NOMO-1 treated with dmso at 0.1 percent for 144 hours (cell line): ENCODE data around the gene SH3PXD2A.
"Not testable (repeated sequence)": the region's sequence is repeated elsewhere in the genome, so short reads cannot be mapped to it uniquely, and the experiment has no call there.

Experiments
- DNase-seq: peaks from one replicate; lab custom pipeline; 2025; ENCODE audit not compliant: unreplicated experiment; lab: John Stamatoyannopoulos, UW

Gene SH3PXD2A

GRCh38 chr10:103813312-103813711 lies 42.1 kb downstream of the SH3PXD2A start:
- not testable (repeated sequence) for DNase-seq

- no peak for DNase-seq
These were observed 42.9 kb downstream of the SH3PXD2A start for GRCh38 chr10:103812432-103812831.

DNA sequence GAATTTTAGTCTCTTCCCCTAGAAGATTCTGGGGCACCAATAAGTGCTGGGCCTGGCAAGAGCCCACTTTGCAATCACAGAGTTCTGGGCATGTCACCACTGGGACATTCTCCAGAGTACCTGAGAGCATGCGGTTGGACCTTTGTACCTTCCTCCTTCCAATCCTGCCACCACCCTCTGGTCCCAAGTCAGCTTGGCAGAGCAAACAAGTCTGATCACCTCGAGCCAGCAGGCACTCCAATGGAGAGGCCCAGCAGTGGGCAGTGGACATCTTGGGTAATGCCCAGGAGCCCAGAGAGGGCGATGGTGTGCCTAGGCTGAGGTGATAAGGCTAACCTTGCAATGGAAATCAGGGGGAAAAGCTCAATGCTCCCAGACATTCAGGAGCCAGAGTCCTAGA lies 43.4 kb downstream of the SH3PXD2A start:
- DNase-seq, result no peak

DNA sequence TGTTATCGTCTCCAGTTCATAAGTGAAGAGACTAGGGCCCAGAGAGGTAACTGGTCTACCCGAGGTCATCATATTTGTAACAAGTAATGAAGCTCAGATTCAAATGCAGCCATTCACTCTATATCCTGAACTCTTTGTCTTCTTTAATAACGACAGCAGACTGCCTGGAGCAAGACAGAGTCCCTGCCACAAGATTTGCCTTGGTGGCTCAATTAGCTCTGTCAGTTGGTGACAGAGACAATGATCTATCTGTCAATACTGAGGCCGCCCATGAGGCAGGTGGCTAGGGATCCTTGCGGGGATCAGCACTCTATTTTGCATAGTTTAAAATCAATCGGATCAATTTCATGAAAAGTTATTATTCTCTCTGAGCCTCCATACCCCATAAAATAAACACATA lies 43.9 kb downstream of the SH3PXD2A start:
- DNase-seq, result no peak

- DNase-seq, result no peak
These were observed 46.6 kb downstream of the SH3PXD2A start for GRCh38 chr10:103808780-103809179.

DNA sequence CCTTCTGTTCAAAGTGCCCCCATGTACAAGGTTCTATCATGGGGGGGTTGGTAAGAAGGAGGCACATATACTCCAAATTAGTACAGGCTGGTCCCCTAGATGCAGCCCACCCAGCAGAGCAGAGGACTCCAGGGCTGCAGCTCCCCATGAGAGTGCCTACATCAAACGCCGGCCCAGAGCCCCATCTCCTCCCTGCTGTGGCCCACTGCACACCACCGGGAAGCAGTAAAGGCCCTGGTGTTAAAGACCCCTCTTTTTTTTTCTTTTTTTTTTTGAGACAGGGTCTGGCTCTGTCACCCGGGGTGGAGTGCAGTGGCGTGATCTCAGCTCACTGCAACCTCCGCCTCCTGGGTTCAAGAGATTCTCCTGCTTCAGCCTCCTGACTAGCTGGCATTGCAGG lies 47.4 kb downstream of the SH3PXD2A start:
- no peak for DNase-seq

DNA sequence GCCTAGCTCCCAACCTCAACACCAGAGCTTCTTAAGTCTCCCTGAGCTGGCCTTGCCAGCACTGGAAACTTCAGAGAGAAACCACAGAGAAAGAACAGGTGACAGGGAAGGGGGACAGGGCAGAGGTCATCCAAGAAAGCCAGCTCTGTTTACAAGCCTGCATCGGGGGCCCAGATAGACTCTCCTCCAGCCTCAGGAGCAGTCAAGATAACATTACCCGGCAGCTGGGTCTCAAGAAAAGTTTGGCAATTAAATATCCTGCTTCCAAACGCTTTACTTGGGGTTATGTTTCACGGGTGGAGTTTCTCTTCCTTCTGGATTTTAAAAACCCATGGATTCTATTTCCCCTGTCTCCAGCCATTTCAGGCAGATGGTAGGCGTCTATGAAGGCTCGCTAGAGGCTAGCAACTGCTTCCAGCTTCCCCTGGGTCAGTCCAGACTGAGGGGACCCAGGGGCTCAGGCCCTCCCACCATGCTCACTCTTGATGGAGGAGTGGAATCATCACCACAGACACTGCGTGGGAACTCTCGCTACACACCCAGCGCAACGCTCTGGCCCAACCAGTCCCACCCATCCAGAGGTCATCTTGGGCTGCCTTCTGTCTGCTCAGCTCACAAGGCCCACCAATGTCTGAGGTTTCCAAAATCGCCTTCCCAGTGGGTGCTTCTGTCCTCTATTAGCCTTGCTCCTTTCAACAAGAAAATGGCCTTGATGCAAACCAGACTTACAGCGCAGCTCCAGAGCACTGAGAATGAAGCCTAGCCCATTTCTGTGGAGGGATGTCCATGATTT lies 48.8 kb downstream of the SH3PXD2A start:
- DNase-seq, result no peak

DNA sequence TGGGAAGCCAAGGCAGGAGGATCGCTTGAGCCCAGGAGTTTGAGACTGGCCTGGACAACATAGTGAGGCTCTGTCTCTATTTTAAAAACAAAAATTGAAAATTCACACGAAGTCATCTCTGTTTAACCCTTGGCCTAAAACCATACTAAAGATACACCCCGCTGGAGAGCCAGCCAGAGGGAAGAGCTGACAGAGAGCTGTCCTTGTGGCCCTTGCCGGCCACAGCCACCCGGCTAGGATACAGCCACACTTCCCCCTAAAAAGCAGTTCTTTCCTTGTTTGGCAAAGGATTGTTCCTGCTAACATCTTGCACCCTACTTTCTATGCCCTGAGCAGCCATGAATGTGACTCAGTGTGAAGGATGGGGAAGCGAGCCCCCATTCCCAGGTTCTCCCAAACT lies 49.6 kb downstream of the SH3PXD2A start:
- DNase-seq, result no peak

GRCh38 chr10:103804871-103805270 lies 50.5 kb downstream of the SH3PXD2A start:
- DNase-seq, result no peak

DNA sequence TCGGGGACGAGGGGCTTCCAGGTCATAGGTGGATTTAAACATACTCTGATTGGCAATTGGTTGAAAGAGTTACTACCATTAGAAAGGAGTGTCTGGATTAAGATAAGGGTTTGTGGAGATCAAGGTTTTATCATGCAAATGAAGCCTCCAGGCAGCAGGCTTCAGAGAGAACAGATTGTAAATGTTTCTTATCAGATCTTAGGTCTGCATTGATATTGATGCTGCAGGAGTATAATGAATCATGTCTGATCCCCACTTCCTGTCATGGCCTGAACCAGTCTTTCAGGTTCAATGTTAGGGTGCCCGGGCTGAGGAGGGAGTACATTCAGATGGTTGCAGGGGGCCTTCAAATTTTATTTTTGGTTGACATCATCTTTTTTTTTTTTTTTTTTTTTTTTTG lies 51.4 kb downstream of the SH3PXD2A start:
- no peak for DNase-seq

GRCh38 chr10:103802637-103803353 lies 52.6 kb downstream of the SH3PXD2A start:
- DNase-seq, result no peak

GRCh38 chr10:103802081-103802480 lies 53.3 kb downstream of the SH3PXD2A start:
- DNase-seq, result no peak

GRCh38 chr10:103800789-103801540 lies 54.4 kb downstream of the SH3PXD2A start:
- DNase-seq, result no peak

- DNase-seq, result no peak
These were observed 55.3 kb downstream of the SH3PXD2A start for GRCh38 chr10:103800089-103800488.

DNA sequence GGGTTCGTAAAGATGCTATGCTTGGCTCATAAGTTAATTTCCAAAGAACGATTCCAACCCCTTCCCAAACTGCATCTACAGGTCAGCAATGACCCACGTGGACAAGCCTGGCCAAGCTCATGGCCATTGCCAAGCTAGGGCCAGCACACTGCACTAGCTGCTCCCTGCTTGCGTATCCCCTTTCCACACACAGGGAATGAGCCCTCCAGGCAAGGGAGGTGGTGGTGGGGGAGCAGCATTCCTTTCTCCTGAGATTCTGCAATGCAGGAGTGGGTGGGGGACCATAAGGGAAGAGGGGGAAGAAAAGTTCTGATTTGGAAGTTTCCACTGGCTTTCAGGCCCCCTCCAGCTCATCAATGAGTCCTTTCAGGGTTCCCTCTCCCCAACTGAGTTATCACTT lies 56.0 kb downstream of the SH3PXD2A start:
- DNase-seq, result no peak

DNA sequence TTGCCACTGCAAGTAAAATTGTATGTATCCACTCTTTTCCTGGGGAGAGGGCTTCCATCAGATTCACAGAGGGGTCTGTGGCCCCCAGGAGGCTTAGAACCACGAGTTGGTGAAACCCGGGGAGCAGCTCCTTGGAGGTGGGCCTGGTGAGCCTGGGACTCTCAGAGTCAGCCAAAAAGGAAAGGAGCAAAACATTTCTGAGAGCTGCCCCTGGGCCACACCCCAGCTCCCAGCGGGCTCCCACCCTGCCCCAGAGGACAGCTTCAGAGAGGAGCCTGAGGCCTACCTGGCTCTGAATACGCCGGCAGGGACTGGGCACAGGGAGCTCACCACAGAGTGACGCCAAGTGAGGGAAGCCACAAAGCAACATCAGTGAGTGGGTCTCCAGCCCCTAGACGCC lies 56.9 kb downstream of the SH3PXD2A start:
- no peak for DNase-seq

DNA sequence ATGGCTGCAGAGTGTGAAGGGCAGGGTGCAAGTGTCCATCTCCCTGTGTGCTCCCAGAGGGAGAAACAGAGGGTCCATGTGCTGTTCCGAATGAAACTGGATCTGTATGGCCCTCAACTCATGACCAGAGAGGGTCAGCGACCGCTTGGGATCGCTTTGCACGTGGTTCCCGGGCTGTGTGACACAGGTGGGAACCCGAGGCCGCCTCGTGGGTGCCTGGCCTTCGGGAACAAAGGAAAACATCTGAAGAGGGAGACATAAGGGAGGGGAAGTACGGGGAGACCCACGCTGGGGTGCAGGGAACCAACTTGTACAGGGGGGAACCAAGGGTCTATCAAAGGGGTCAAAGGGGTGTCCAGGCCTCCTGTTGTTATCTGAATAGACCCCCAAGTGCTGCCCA lies 57.5 kb downstream of the SH3PXD2A start:
- DNase-seq, result no peak

GRCh38 chr10:103795634-103796270 lies 59.6 kb downstream of the SH3PXD2A start:
- DNase-seq, result no peak

GRCh38 chr10:103794996-103795395 lies 60.4 kb downstream of the SH3PXD2A start:
- DNase-seq, result no peak

- DNase-seq, result no peak
These were observed 61.2 kb downstream of the SH3PXD2A start for GRCh38 chr10:103793920-103794883.
